BJ (cell line): Measurements from ENCODE around the gene SHROOM1. TPM values are rescaled to one million over a fixed set of nuclear protein-coding genes. Genes with fewer than 3 reads are reported as not detected.

Source experiments
- CTCF ChIA-PET: fragments of 350-600 bp; formaldehyde crosslinking; extraction: SDS; loops from one replicate; lab custom pipeline; 2021; ENCODE audit warnings: antibody characterized with exemption, inconsistent platforms; lab: Yijun Ruan, JAX
- POLR2A ChIA-PET: fragments of 300-600 bp; sonication (Branson Sonifier 250); formaldehyde crosslinking; extraction: SDS; loops from one replicate; lab custom pipeline; 2021; ENCODE audit warnings: antibody characterized with exemption; lab: Charles Lee
- DNase-seq: peaks from one replicate; pipeline ENCODE4 v3.0.0-alpha.2; 2011; ENCODE audit warnings: low read depth
- H3K27me3 ChIP-seq: 2 replicates; pipeline ENCODE4 v1.6.0; 2011; ENCODE audit warnings: low read length; ENCODE audit not compliant: control insufficient read depth, insufficient read depth
- H3K36me3 ChIP-seq: 2 replicates; pipeline ENCODE4 v1.5.1; 2011; ENCODE audit warnings: low read length; ENCODE audit not compliant: control insufficient read depth, insufficient read depth
- H3K4me3 ChIP-seq: 2 replicates; pipeline ENCODE4 v1.5.1; 2011; ENCODE audit warnings: low read depth, mild to moderate bottlenecking, control low read depth, low read length
- polyA plus RNA-seq: library from polyadenylated mRNA; depleted of rRNA; stranded (reverse); fragments of >200 nt; gene quantifications from 2 replicates; pipeline ENCODE4 v1.2.3, GENCODE V29; 2011
- TF ChIP-seq, protein P1 (sequence below): IDR thresholded peaks from 2 replicates; pipeline ENCODE4 v1.5.1; 2011; ENCODE audit warnings: low read depth, mild to moderate bottlenecking, control low read depth, inconsistent platforms, low read length, moderate library complexity; ENCODE audit not compliant: insufficient read depth

SHROOM1 gene
- polyA plus RNA-seq, 1 experiment = 8.5 TPM

- no peaks in the 10 kb centered on the region for H3K36me3 ChIP-seq
- H3K4me3 ChIP-seq = no peak overlapping the region
- TF ChIP-seq, protein P1, sequence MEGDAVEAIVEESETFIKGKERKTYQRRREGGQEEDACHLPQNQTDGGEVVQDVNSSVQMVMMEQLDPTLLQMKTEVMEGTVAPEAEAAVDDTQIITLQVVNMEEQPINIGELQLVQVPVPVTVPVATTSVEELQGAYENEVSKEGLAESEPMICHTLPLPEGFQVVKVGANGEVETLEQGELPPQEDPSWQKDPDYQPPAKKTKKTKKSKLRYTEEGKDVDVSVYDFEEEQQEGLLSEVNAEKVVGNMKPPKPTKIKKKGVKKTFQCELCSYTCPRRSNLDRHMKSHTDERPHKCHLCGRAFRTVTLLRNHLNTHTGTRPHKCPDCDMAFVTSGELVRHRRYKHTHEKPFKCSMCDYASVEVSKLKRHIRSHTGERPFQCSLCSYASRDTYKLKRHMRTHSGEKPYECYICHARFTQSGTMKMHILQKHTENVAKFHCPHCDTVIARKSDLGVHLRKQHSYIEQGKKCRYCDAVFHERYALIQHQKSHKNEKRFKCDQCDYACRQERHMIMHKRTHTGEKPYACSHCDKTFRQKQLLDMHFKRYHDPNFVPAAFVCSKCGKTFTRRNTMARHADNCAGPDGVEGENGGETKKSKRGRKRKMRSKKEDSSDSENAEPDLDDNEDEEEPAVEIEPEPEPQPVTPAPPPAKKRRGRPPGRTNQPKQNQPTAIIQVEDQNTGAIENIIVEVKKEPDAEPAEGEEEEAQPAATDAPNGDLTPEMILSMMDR = no peak
- ChIA-PET POLR2A (no interaction called here), CTCF (interaction anchor here (1.5 kb wide), 1 partner anchor 17 kb away, joined by 4 read pairs; no protein-coding TSS in a partner anchor)
- no peaks in the 10 kb centered on the region for H3K27me3 ChIP-seq
- no peak for DNase-seq
Observed at GRCh38 chr5:132785365-132785764, 45.1 kb downstream of the SHROOM1 start.

DNA sequence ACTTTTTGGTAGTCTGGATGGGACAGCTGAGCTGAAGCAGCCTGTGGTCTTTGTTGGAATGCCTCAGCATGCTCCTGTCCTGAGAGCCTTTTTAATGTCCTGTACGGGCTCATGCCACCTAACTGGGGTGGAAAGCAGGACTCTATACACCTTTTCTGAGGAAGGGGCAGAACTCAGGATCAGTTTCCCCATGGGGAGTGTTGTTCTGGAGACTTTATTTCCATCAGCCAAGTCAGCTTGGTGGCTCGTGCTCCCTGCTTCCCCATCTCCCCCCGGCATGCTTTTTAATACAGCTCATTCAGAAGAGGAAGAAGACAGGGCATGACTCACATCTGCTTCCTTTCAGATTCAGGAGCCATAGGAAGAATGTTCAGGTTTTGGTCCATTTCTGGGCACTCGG, 48.3 kb downstream of the SHROOM1 start:
- Histone ChIP-seq H3K27me3 (no peaks in the 10 kb centered on the region), H3K36me3 (no peaks in the 10 kb centered on the region), H3K4me3 (no peak overlapping the region)
- DNase-seq = no peak
- TF ChIP-seq, protein P1 = no peak
- ChIA-PET POLR2A (no interaction called here), CTCF (interaction anchor here (1.3 to 2.2 kb wide), 3 partner anchors 11 to 39 kb away, joined by 3 to 12 read pairs (median 5); no protein-coding TSS in a partner anchor)

GRCh38 chr5:132781029-132781428, 49.4 kb downstream of the SHROOM1 start:
- no peak overlapping the region for H3K4me3 ChIP-seq
- H3K27me3 ChIP-seq = no peaks in the 10 kb centered on the region
- no peaks in the 10 kb centered on the region for H3K36me3 ChIP-seq
- ChIA-PET POLR2A (no interaction called here), CTCF (interaction anchor here (2.2 kb wide), 1 partner anchor 23 kb away, joined by 5 read pairs; no protein-coding TSS in a partner anchor)
- TF ChIP-seq, protein P1 = no peak
- no peak for DNase-seq

- CTCF ChIA-PET = interaction anchor here (2.2 kb wide), 1 partner anchor 22 kb away, joined by 5 read pairs; no protein-coding TSS in a partner anchor
- Histone ChIP-seq H3K27me3 (no peaks in the 10 kb centered on the region), H3K36me3 (no peaks in the 10 kb centered on the region), H3K4me3 (no peak overlapping the region)
- POLR2A ChIA-PET = no interaction called here
- no peak for DNase-seq
- TF ChIP-seq, protein P1 = no peak
Observed at GRCh38 chr5:132780577-132780976, 49.9 kb downstream of the SHROOM1 start.

DNA sequence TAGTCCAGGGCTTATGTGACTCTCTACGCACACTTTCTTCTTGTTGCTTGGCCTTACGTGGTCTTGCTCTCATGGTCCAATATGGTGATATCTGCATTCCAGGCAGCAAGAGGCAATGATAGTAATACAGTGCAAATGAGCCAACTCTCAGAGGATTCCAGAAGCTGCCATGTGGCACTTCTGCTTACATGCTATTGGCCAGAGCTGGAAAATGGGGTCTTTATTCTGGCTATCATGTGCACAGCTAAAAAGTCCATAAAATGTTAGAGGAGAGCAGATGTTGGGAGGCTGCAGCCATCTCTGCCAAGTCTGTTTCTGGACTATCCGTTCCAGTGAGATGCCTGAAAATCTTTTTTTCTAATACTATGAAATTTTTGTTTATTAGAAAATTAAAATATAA, 50.5 kb downstream of the SHROOM1 start:
- ChIA-PET CTCF (no interaction called here), POLR2A (no interaction called here)
- TF ChIP-seq, protein P1 = no peak
- Histone ChIP-seq H3K36me3 (no peaks in the 10 kb centered on the region), H3K4me3 (no peak overlapping the region), H3K27me3 (no peaks in the 10 kb centered on the region)
- no peak for DNase-seq
